H1 (cell line): Measurements from ENCODE around the gene PPP1R13B. TPM values are rescaled to one million over a fixed set of nuclear protein-coding genes. Genes with fewer than 3 reads are reported as not detected.

Experiments
- CHD7 ChIP-seq: fragments of 300-600 bp; sonication (generic); IDR thresholded peaks from 2 replicates; pipeline ENCODE4 v1.7.1; 2012; ENCODE audit warnings: low read length, moderate library complexity, mild to moderate bottlenecking, inconsistent platforms; ENCODE audit not compliant: insufficient replicate concordance
- GTF2F1 ChIP-seq: IDR thresholded peaks from 2 replicates; pipeline ENCODE4 v1.6.1; 2012; ENCODE audit warnings: low read depth, low read length, improper control_type of control experiment, borderline replicate concordance
- RNF2 ChIP-seq: fragments of 200-900, 300-1000 bp; sonication (generic); IDR thresholded peaks from 2 replicates; pipeline ENCODE4 v1.7.1; 2016; ENCODE audit warnings: borderline replicate concordance, low read depth, mild to moderate bottlenecking, antibody characterized with exemption, low read length; ENCODE audit not compliant: poor library complexity, severe bottlenecking; ENCODE audit errors: missing control alignments
- RXRA ChIP-seq: IDR thresholded peaks from 2 replicates; pipeline ENCODE4 v1.6.1; 2011; ENCODE audit warnings: low read depth, mild to moderate bottlenecking, low read length, moderate library complexity; ENCODE audit not compliant: insufficient read depth
- SIN3A ChIP-seq, 2 experiments: IDR thresholded peaks in 1 of 2; conservative IDR thresholded peaks in 1 of 2; 2 replicates each; pipeline ENCODE4 v1.6.1; 2011 to 2012; ENCODE audit warnings: low read length in 2 of 2, improper control_type of control experiment in 1 of 2, low read depth in 1 of 2, mild to moderate bottlenecking in 1 of 2
- TAF1 ChIP-seq: IDR thresholded peaks from 2 replicates; pipeline ENCODE4 v1.6.1; 2011; ENCODE audit warnings: mild to moderate bottlenecking, low read depth, low read length
- TCF12 ChIP-seq: IDR thresholded peaks from 2 replicates; pipeline ENCODE4 v1.6.1; 2011; ENCODE audit warnings: low read depth, mild to moderate bottlenecking, low read length
- polyA plus RNA-seq, 7 experiments: library from polyadenylated mRNA; depleted of rRNA in 3 of 7; stranded (reverse) in 5 of 7; unstranded in 2 of 7; fragments of >200 nt in 5 of 7; fragments of 200-250 nt in 2 of 7; gene quantifications; 1 replicate in 5 of 7; 2 replicates in 1 of 7; 4 replicates in 1 of 7; pipeline versions ENCODE4 v1.2.1 to v1.2.3, GENCODE V29; 2011 to 2013; ENCODE audit warnings: missing spikeins in 2 of 7, mixed read lengths in 2 of 7
- total RNA-seq: library from RNA; stranded (reverse); fragmentation: NEBNext Ultra II Directional; extraction: Animal tissue kit (Norgen Biotek cat#: 25700); gene quantifications from 2 replicates; pipeline ENCODE4 v1.2.1, GENCODE V29; 2021

The PPP1R13B gene
- total and polyA plus RNA-seq, 2 of the 8 experiments (the other 6 are each of a cell fraction or from before 2014, with no cell fraction given): 2.6 to 8.9 TPM

DNA sequence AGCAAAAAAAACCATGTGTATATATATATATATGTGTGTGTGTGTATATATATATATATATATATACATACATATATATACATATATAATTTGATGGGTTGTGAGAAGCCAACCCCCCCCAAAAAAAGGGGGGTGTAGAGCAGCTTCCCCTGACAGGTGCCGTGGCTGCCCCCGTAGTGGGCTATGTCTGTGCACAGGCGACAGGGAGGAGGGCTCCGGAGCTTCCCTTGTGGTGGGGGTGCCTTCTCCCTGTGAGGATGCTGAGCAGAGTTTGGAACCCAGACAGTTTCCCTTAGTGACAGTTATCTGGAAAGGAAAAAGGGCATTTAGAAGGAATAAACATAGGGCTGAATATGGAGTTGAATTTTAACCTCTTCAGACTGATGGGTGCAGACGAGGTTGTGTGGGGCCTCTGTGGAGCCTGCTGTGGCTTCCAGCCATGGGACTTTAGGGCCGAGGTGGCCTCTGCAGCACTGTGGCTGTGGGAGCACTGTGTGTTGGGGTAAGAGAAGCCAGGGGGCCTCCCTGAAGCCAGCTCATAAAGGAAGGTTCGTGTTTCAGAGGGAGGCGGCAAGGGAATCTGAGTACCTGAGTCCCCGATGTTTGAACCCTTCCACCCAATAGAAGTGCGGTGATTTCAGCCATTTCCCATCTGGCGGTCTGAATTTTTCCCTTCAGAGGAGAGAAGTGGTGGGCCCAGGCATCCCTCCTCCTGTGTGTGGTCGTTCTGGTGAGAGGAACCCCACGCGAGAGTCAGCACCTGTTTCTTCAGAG, 151.9 kb downstream of the PPP1R13B start (continued):
- TF ChIP-seq TAF1: no peak
- no peak for TF ChIP-seq RNF2
- no peak for TF ChIP-seq SIN3A (conservative IDR thresholded peaks at IDR 0.05 in 1 of 2, IDR thresholded peaks at IDR 0.05 in 1 of 2; ENCODE audit: low read depth in 1 of 2, low read length in 2 of 2)
- no peak for TF ChIP-seq GTF2F1
- TF ChIP-seq TCF12: no peak
- no peak for TF ChIP-seq CHD7
- TF ChIP-seq RXRA: no peak
- TF ChIP-seq, all 59 proteins: peak for 0
